GM10266 (cell line): Measurements from ENCODE around the gene PLEKHJ1.

Experiments used
- DNase-seq: peaks from one replicate; pipeline ENCODE4 v3.0.0; 2012; ENCODE audit errors: extremely low spot score
- CTCF ChIP-seq: IDR thresholded peaks from 2 replicates; pipeline ENCODE4 v1.5.1; 2012; ENCODE audit warnings: mild to moderate bottlenecking, low read depth; ENCODE audit not compliant: control insufficient read depth, insufficient read depth; ENCODE audit errors: missing control alignments

Gene PLEKHJ1

GRCh38 chr19:2247433-2248101 is 11.4 kb upstream of the PLEKHJ1 start:
- no peak for TF ChIP-seq CTCF
- no peak for DNase-seq

GRCh38 chr19:2246801-2247361 is 10.8 kb upstream of the PLEKHJ1 start:
- no peak for TF ChIP-seq CTCF
- no peak for DNase-seq

DNA sequence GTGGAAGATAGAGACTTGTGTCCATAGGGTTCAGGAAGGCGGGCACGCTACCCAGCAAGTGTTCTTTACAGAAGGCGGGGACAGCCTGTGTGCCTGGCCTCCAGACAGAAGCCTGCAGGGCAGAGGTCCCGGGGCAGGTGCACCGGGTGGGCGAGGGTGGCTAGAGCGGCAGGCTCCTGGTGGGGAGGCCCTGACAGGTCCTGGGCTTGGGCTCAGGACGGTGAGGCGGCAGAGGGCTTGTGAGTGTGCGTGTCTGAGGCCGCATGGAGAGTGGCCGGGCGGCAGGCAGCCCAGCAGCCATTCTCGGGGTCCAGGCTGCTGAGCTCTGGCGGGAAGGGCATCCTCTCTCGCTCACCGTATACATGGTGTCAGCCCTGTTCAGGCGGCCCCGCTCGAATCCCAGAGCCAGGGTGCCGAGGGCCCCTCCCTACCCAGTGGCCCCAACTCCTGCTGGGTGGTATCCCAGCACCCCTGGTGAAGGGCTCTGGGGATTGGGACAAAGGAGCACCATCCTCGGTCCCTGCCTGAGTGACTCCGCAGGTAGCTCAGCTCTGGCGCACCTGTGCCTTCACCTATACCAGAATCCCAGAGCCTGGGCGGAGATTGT is 10.0 kb upstream of the PLEKHJ1 start:
- DNase-seq: no peak
- no peak for TF ChIP-seq CTCF

- DNase-seq: no peak
- TF ChIP-seq CTCF: no peak
Observed at GRCh38 chr19:2245273-2245672, 9.1 kb upstream of the PLEKHJ1 start.

GRCh38 chr19:2244486-2244885 is 8.4 kb upstream of the PLEKHJ1 start:
- no peak for DNase-seq
- no peak for TF ChIP-seq CTCF

DNA sequence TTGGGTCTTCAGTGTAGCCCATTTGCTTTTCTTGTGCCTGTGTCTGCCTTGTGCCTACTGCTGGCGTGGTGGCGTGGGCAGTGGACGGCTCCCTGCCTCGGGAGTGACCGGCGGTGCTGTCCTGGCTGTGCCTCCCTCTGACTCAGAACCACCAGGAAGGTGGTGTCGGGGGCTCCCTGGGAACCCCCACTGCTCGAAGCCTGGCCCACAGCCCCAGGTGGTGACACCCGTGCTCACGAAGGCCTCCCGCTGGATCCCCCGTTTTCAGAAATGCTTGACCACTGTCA is 7.9 kb upstream of the PLEKHJ1 start:
- DNase-seq: no peak
- no peak for TF ChIP-seq CTCF

DNA sequence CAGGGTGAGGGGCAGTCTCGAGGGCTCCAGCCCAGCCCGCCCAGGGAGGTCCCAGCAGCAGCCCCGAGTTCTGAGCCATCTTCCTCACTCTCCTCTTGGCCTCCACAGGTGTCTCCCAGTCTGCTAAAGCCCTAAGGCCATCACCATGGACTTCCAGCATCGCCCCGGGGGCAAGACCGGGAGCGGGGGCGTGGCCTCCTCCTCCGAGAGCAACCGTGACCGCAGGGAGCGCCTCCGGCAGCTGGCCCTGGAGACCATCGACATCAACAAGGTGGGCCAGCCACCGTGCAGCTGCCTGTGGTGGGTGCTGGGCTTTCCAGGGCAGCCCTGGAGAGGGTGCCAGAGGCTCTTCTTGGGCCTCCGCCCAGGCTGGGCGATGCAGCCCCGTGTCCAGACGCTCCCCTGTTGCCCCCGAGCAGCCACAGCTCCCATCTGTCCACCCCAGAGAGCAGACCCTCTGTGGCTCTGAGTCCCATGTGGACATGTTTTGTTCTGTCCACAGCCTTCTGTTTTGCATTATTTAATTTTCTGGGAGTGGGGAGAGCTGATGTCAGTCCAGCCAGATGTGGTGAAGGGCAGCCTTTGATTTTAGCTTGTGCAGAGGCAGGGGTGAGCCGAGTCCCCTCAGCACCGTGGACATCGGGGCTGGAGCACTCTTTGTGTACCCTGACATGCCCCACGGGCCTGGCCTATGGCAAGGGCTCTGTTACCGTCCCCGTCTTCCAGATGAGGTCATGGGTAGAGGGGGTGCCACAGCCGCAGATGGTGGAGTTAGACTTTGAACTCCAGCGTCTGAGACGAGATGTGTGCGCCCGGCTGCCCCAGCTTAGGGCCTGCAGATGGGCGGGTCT is 7.4 kb upstream of the PLEKHJ1 start:
- TF ChIP-seq CTCF: no peak
- DNase-seq: no peak
